ENCODE data around the gene ASS1. TPM values are rescaled to one million over a fixed set of nuclear protein-coding genes. Genes with fewer than 3 reads are reported as not detected.

The ASS1 gene
- polyA plus RNA-seq, 2 of the 4 experiments (the other 2 are of a cell fraction) = 11.3 to 32.5 TPM

DNA sequence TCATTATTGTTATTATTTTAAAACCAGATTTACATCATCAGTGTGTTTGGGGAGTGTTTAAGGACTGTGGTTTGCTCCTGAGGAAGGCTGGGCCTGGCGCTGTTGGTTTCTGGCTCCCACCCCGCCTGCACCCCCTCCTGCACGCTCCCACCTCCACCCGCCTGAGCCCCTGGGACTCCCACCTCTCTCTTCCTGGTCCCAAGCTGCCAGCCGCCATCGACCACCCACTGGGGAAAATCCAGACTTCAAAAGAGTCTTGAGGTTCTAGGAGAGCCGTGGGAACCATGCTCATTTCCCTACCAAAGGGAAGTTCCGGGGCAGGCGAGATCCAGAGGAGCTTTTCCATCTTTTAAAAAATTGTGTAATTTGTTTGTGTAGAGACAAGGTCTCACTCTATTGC is 99.6 kb downstream of the ASS1 start:
- WGBS (ENCODE audit: missing lambda C conversion rate) = 64% methylated on average over 6 of the region's 9 CpGs
- CTCF ChIA-PET = interaction anchor here (0.6 to 1.4 kb wide), 4 partner anchors 18 to 163 kb away, joined by 3 to 4 read pairs (median 3); no protein-coding TSS in a partner anchor
- FAIRE-seq = no peak

DNA sequence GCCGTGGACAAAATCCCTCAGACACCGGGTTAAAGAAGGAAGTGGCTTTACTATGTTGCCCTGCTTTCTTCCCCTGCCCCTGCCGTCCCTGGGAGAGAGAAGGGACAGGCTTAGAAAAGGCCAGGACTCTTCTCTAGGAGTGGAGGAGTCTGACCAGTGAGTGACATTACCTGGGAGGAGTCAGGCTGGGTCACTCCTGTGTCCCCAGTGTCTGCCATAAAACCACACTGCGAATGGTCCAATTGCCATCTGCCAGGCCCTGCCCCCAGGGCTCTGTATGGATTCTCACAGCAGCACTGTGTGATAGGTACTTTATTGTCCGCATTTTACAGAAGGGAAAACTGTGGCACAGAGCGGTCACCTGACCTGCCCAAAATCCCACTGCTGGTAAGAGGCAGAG is 103.3 kb downstream of the ASS1 start:
- H3K4me2 ChIP-seq = no peak overlapping the region
- CTCF ChIA-PET = interaction anchor here (0.6 kb wide), 1 partner anchor 169 kb away, joined by 3 read pairs; no protein-coding TSS in a partner anchor
- no peak overlapping the region for H3K4me3 ChIP-seq
- H3K4me1 ChIP-seq = peaks cover under 1% of the 10 kb centered on the region; the same call in 2 of the 3 replicates
- no peak for DNase-seq (ENCODE audit: low read depth in 1 of 2, low spot score in 1 of 2)
- POLR2A ChIA-PET = no interaction called here
- no peak for ATAC-seq
- FAIRE-seq = no peak
- 78% methylated on average over 6 of the region's 6 CpGs for WGBS (ENCODE audit: missing lambda C conversion rate)
- no peak overlapping the region for H3K27ac ChIP-seq
- H3K9me3 ChIP-seq = no peaks in the 10 kb centered on the region
- TF ChIP-seq, protein P1, sequence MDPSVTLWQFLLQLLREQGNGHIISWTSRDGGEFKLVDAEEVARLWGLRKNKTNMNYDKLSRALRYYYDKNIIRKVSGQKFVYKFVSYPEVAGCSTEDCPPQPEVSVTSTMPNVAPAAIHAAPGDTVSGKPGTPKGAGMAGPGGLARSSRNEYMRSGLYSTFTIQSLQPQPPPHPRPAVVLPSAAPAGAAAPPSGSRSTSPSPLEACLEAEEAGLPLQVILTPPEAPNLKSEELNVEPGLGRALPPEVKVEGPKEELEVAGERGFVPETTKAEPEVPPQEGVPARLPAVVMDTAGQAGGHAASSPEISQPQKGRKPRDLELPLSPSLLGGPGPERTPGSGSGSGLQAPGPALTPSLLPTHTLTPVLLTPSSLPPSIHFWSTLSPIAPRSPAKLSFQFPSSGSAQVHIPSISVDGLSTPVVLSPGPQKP (IDR thresholded peaks at IDR 0.05; ENCODE audit: low read depth, low read length) = no peak
- TF ChIP-seq, protein P2, sequence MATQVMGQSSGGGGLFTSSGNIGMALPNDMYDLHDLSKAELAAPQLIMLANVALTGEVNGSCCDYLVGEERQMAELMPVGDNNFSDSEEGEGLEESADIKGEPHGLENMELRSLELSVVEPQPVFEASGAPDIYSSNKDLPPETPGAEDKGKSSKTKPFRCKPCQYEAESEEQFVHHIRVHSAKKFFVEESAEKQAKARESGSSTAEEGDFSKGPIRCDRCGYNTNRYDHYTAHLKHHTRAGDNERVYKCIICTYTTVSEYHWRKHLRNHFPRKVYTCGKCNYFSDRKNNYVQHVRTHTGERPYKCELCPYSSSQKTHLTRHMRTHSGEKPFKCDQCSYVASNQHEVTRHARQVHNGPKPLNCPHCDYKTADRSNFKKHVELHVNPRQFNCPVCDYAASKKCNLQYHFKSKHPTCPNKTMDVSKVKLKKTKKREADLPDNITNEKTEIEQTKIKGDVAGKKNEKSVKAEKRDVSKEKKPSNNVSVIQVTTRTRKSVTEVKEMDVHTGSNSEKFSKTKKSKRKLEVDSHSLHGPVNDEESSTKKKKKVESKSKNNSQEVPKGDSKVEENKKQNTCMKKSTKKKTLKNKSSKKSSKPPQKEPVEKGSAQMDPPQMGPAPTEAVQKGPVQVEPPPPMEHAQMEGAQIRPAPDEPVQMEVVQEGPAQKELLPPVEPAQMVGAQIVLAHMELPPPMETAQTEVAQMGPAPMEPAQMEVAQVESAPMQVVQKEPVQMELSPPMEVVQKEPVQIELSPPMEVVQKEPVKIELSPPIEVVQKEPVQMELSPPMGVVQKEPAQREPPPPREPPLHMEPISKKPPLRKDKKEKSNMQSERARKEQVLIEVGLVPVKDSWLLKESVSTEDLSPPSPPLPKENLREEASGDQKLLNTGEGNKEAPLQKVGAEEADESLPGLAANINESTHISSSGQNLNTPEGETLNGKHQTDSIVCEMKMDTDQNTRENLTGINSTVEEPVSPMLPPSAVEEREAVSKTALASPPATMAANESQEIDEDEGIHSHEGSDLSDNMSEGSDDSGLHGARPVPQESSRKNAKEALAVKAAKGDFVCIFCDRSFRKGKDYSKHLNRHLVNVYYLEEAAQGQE (IDR thresholded peaks at IDR 0.05) = no peak
- TF ChIP-seq ZNF302 (CRISPR knock-in tag; IDR thresholded peaks at IDR 0.05) (no peak), POLR2A (IDR thresholded peaks at IDR 0.05; ENCODE audit: low read length) (no peak), ZFP36 (IDR thresholded peaks at IDR 0.05; ENCODE audit: borderline replicate concordance, partially characterized antibody) (no peak), SREBF2 (IDR thresholded peaks at IDR 0.05) (no peak), NR3C1 (IDR thresholded peaks at IDR 0.05) (no peak), CHD2 (IDR thresholded peaks at IDR 0.05; ENCODE audit: low read length, partially characterized antibody) (no peak), TP53 (CRISPR knock-in tag; IDR thresholded peaks at IDR 0.05) (no peak)
- TF ChIP-seq, protein P3, sequence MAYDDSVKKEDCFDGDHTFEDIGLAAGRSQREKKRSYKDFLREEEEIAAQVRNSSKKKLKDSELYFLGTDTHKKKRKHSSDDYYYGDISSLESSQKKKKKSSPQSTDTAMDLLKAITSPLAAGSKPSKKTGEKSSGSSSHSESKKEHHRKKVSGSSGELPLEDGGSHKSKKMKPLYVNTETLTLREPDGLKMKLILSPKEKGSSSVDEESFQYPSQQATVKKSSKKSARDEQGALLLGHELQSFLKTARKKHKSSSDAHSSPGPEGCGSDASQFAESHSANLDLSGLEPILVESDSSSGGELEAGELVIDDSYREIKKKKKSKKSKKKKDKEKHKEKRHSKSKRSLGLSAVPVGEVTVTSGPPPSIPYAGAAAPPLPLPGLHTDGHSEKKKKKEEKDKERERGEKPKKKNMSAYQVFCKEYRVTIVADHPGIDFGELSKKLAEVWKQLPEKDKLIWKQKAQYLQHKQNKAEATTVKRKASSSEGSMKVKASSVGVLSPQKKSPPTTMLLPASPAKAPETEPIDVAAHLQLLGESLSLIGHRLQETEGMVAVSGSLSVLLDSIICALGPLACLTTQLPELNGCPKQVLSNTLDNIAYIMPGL (CRISPR knock-in tag; IDR thresholded peaks at IDR 0.05; ENCODE audit: borderline replicate concordance) = no peak

More for the DNA sequence above, 99.6 kb downstream of the ASS1 start:
- Histone ChIP-seq H3K4me2 (no peak overlapping the region), H3K27ac (no peak overlapping the region), H3K4me3 (no peak overlapping the region), H3K4me1 (peaks cover 11% of the 10 kb centered on the region), H3K9me3 (no peaks in the 10 kb centered on the region)
- POLR2A ChIA-PET = no interaction called here
- no peak for TF ChIP-seq HDAC2 (IDR thresholded peaks at IDR 0.05)
- TF ChIP-seq MAFK (IDR thresholded peaks at IDR 0.05; ENCODE audit: partially characterized antibody) = no peak
- no peak for TF ChIP-seq FOXS1 (CRISPR knock-in tag; IDR thresholded peaks at IDR 0.05)
- no peak for TF ChIP-seq GATA3 (IDR thresholded peaks at IDR 0.05; ENCODE audit: borderline replicate concordance)
- TF ChIP-seq CHD4 (IDR thresholded peaks at IDR 0.05; ENCODE audit: borderline replicate concordance) = no peak
- no peak for TF ChIP-seq JUNB (IDR thresholded peaks at IDR 0.05)
- no peak for TF ChIP-seq RAD21 (conservative IDR thresholded peaks at IDR 0.05 in 1 of 2, IDR thresholded peaks at IDR 0.05 in 1 of 2)
- no peak for TF ChIP-seq NFE2L2 (conservative IDR thresholded peaks at IDR 0.05; ENCODE audit: low read length)
- no peak for TF ChIP-seq HOXB5 (CRISPR knock-in tag; IDR thresholded peaks at IDR 0.05)
- TF ChIP-seq, protein P2 (IDR thresholded peaks at IDR 0.05) = no peak
- TF ChIP-seq RCOR1 (IDR thresholded peaks at IDR 0.05; ENCODE audit: low read depth, low read length) = no peak
- TF ChIP-seq ZC3H11A (IDR thresholded peaks at IDR 0.05) = no peak
- TF ChIP-seq, protein P3 (CRISPR knock-in tag; IDR thresholded peaks at IDR 0.05; ENCODE audit: borderline replicate concordance) = no peak
- no peak for TF ChIP-seq SMC3 (IDR thresholded peaks at IDR 0.05)
- TF ChIP-seq ZSCAN20 (CRISPR knock-in tag; IDR thresholded peaks at IDR 0.05) = no peak
- no peak for TF ChIP-seq KDM5A (IDR thresholded peaks at IDR 0.05)
- TF ChIP-seq, protein P4, sequence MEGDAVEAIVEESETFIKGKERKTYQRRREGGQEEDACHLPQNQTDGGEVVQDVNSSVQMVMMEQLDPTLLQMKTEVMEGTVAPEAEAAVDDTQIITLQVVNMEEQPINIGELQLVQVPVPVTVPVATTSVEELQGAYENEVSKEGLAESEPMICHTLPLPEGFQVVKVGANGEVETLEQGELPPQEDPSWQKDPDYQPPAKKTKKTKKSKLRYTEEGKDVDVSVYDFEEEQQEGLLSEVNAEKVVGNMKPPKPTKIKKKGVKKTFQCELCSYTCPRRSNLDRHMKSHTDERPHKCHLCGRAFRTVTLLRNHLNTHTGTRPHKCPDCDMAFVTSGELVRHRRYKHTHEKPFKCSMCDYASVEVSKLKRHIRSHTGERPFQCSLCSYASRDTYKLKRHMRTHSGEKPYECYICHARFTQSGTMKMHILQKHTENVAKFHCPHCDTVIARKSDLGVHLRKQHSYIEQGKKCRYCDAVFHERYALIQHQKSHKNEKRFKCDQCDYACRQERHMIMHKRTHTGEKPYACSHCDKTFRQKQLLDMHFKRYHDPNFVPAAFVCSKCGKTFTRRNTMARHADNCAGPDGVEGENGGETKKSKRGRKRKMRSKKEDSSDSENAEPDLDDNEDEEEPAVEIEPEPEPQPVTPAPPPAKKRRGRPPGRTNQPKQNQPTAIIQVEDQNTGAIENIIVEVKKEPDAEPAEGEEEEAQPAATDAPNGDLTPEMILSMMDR (IDR thresholded peaks at IDR 0.05) = no peak
- no peak for TF ChIP-seq CBX8 (IDR thresholded peaks at IDR 0.05)
- no peak for TF ChIP-seq CEBPB (IDR thresholded peaks at IDR 0.05)
- no peak for TF ChIP-seq POLR2A (IDR thresholded peaks at IDR 0.05; ENCODE audit: low read length)
- ATAC-seq (no peak), DNase-seq (ENCODE audit: low read depth in 1 of 2, low spot score in 1 of 2) (no peak)

Data from A549 (cell line).